ES-I3 (cell line): ENCODE results near the gene SLC25A1.
"Not testable (repeated sequence)": the region's sequence is repeated elsewhere in the genome, so short reads cannot be mapped to it uniquely, and the experiment has no call there.

Experiments used
- H3K36me3 ChIP-seq: 2 replicates; pipeline ENCODE4 v1.6.1; 2013; ENCODE audit warnings: mild to moderate bottlenecking, low read length, control low read depth, moderate library complexity; ENCODE audit not compliant: insufficient read depth
- H3K4me1 ChIP-seq: 2 replicates; pipeline ENCODE4 v1.6.1; 2013; ENCODE audit warnings: mild to moderate bottlenecking, control low read depth, low read length; ENCODE audit not compliant: insufficient read depth
- H3K9ac ChIP-seq: 2 replicates; pipeline ENCODE4 v1.6.1; 2013; ENCODE audit warnings: low read depth, mild to moderate bottlenecking, low read length, moderate library complexity
- H3K9me3 ChIP-seq: 2 replicates; pipeline ENCODE4 v1.6.1; 2013; ENCODE audit warnings: mild to moderate bottlenecking, low read length, moderate library complexity; ENCODE audit not compliant: control insufficient read depth, insufficient read depth

Gene SLC25A1

GRCh38 chr22:19213442-19214077, 35.0 kb upstream of the SLC25A1 start:
- Histone ChIP-seq H3K4me1 (peaks cover 19% of the 10 kb centered on the region), H3K9me3 (no peaks in the 10 kb centered on the region), H3K9ac (no peak overlapping the region), H3K36me3 (no peaks in the 10 kb centered on the region; the same call in 1 of the 2 replicates)

GRCh38 chr22:19213001-19213400, 34.5 kb upstream of the SLC25A1 start:
- Histone ChIP-seq H3K4me1 (peaks cover 13% of the 10 kb centered on the region), H3K9me3 (no peaks in the 10 kb centered on the region), H3K9ac (no peak overlapping the region)

GRCh38 chr22:19212302-19212870, 33.9 kb upstream of the SLC25A1 start:
- Histone ChIP-seq H3K36me3 (no peaks in the 10 kb centered on the region; the same call in 1 of the 2 replicates), H3K9ac (no peak overlapping the region), H3K9me3 (no peaks in the 10 kb centered on the region)

More at GRCh38 chr22:19213001-19213400, 34.5 kb upstream of the SLC25A1 start:
- no peaks in the 10 kb centered on the region; the same call in 1 of the 2 replicates for H3K36me3 ChIP-seq

GRCh38 chr22:19210188-19210587, 31.7 kb upstream of the SLC25A1 start:
- Histone ChIP-seq H3K4me1 (peaks cover 13% of the 10 kb centered on the region), H3K9ac (no peak overlapping the region), H3K36me3 (no peaks in the 10 kb centered on the region), H3K9me3 (no peaks in the 10 kb centered on the region)

More at GRCh38 chr22:19212302-19212870, 33.9 kb upstream of the SLC25A1 start:
- peaks cover 13% of the 10 kb centered on the region for H3K4me1 ChIP-seq

- Histone ChIP-seq H3K9ac (no peak overlapping the region), H3K9me3 (no peaks in the 10 kb centered on the region), H3K4me1 (peaks cover 1% of the 10 kb centered on the region)
Measured at GRCh38 chr22:19208287-19208847, 29.8 kb upstream of the SLC25A1 start.

GRCh38 chr22:19207884-19208283, 29.3 kb upstream of the SLC25A1 start:
- Histone ChIP-seq H3K36me3 (no peaks in the 10 kb centered on the region), H3K9ac (no peak overlapping the region), H3K9me3 (no peaks in the 10 kb centered on the region), H3K4me1 (no peaks in the 10 kb centered on the region)

More at GRCh38 chr22:19208287-19208847, 29.8 kb upstream of the SLC25A1 start:
- H3K36me3 ChIP-seq, result no peaks in the 10 kb centered on the region

GRCh38 chr22:19207401-19207808, 28.9 kb upstream of the SLC25A1 start:
- Histone ChIP-seq H3K4me1 (no peaks in the 10 kb centered on the region), H3K9ac (no peak overlapping the region), H3K9me3 (no peaks in the 10 kb centered on the region), H3K36me3 (no peaks in the 10 kb centered on the region)

- Histone ChIP-seq H3K4me1 (no peaks in the 10 kb centered on the region), H3K9ac (no peak overlapping the region), H3K9me3 (no peaks in the 10 kb centered on the region), H3K36me3 (no peaks in the 10 kb centered on the region)
Measured at GRCh38 chr22:19206287-19206686, 27.8 kb upstream of the SLC25A1 start.

GRCh38 chr22:19204640-19205039, 26.1 kb upstream of the SLC25A1 start:
- H3K9ac ChIP-seq, result no peak overlapping the region
- H3K4me1 ChIP-seq, result no peaks in the 10 kb centered on the region
- H3K36me3 ChIP-seq, result no peaks in the 10 kb centered on the region
- H3K9me3 ChIP-seq, result no peaks in the 10 kb centered on the region

GRCh38 chr22:19203834-19204233, 25.3 kb upstream of the SLC25A1 start:
- no peaks in the 10 kb centered on the region for H3K9me3 ChIP-seq
- no peaks in the 10 kb centered on the region for H3K36me3 ChIP-seq
- H3K9ac ChIP-seq, result no peak overlapping the region
- H3K4me1 ChIP-seq, result no peaks in the 10 kb centered on the region

- H3K36me3 ChIP-seq, H3K9ac ChIP-seq, H3K9me3 ChIP-seq, H3K4me1 ChIP-seq: not testable (repeated sequence)
Measured at GRCh38 chr22:19202799-19203186, 24.3 kb upstream of the SLC25A1 start.

GRCh38 chr22:19201869-19202798, 23.6 kb upstream of the SLC25A1 start:
- Histone ChIP-seq H3K36me3 (no peaks in the 10 kb centered on the region), H3K9me3 (no peaks in the 10 kb centered on the region), H3K9ac (no peak overlapping the region), H3K4me1 (no peaks in the 10 kb centered on the region)

GRCh38 chr22:19201130-19201868, 22.8 kb upstream of the SLC25A1 start:
- Histone ChIP-seq H3K36me3 (no peaks in the 10 kb centered on the region), H3K9me3 (no peaks in the 10 kb centered on the region), H3K9ac (no peak overlapping the region), H3K4me1 (no peaks in the 10 kb centered on the region)

- H3K9me3 ChIP-seq, result no peaks in the 10 kb centered on the region
- H3K9ac ChIP-seq, result no peak overlapping the region
- no peaks in the 10 kb centered on the region; the same call in 1 of the 2 replicates for H3K36me3 ChIP-seq
- no peaks in the 10 kb centered on the region for H3K4me1 ChIP-seq
Measured at GRCh38 chr22:19199479-19199878, 20.9 kb upstream of the SLC25A1 start.
